Stimulated activated naive CD4-positive, alpha-beta T cell (primary cell): ENCODE data around the gene BMAL2.

Experiments
- DNase-seq, 6 experiments: peaks; one replicate each; lab custom pipeline; 2025; lab: John Stamatoyannopoulos, UW

Gene BMAL2, protein sequence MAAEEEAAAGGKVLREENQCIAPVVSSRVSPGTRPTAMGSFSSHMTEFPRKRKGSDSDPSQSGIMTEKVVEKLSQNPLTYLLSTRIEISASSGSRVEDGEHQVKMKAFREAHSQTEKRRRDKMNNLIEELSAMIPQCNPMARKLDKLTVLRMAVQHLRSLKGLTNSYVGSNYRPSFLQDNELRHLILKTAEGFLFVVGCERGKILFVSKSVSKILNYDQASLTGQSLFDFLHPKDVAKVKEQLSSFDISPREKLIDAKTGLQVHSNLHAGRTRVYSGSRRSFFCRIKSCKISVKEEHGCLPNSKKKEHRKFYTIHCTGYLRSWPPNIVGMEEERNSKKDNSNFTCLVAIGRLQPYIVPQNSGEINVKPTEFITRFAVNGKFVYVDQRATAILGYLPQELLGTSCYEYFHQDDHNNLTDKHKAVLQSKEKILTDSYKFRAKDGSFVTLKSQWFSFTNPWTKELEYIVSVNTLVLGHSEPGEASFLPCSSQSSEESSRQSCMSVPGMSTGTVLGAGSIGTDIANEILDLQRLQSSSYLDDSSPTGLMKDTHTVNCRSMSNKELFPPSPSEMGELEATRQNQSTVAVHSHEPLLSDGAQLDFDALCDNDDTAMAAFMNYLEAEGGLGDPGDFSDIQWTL

DNA sequence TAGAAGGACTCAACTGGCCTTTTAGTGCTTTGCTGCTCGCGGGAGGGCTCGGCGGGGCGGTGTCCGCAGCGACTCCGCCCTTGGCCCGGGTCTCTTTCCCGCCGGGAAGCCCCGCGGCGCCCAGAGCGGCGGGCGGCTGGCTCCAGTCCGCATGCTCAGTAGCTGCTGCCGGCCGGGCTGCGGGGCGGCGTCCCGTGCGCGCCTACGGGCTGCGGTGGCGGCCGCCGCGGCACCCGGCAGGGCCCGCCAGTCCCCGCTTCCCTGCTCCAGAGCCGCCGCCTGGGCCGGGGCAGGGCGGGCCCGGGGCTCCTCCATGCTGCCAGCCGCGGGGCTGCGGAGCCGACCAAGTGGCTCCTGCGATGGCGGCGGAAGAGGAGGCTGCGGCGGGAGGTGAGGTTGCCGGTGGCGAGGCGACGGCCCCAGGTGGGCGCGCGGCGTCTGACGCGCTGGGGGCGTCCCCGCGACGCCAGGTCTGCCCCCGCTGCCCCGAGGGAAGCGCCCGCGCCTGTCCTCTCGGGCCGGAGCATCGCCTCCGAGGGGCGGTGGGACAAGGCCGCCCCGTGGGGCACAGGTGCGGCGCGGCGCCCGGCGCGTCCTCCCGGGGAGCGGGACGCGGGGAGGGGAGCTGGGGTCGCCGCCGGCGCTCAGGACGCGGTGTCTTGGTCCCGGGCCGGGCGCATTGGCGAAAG is at the start of gene BMAL2:
Gene BMAL2, plus strand, starts transcription at position 123 of the 689 bp plus-strand sequence. Its CDS starts 237 bp downstream, at position 360.
- peak in 2 of 6 experiments; percentile 9 to 28 for DNase-seq

DNA sequence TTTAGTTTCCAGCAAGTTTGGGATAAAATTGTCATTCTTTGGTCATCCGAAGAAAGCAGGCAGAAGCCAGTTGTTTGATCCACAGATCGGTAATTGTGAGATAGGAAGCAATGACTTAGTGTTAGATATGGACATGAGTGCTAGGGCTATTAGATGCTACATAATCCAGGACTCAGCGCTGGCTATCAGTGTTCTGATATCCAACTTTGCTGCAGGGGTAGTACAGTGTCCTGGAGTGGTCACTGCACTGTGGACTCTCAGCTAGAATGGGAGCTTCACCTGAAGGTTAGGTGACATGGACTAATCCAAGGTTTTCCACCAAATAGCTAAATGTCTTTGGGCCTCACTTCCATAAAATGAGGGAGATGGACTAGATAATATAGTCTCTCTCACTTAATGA is 48.6 kb upstream of the BMAL2 start:
- no peak for DNase-seq

DNA sequence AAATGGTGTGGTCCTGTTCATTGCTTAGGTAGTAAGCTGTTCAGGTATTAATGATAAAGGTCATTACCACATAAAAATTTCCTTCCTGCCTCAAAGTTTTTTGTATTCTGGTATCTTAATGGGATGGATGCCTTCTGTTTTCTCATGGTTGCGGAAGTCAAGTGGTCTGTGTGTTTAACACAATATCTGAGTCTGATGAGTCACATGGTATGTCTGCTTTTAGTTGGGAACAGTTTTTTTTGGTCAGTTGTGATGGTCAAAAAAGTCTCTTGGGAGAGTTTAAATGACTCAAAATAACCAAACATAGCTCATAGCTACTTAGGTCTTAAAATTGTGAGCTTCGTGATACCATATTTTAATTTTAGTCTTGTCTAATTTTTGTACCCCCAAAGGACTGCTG is 47.9 kb upstream of the BMAL2 start:
- DNase-seq, result no peak

DNA sequence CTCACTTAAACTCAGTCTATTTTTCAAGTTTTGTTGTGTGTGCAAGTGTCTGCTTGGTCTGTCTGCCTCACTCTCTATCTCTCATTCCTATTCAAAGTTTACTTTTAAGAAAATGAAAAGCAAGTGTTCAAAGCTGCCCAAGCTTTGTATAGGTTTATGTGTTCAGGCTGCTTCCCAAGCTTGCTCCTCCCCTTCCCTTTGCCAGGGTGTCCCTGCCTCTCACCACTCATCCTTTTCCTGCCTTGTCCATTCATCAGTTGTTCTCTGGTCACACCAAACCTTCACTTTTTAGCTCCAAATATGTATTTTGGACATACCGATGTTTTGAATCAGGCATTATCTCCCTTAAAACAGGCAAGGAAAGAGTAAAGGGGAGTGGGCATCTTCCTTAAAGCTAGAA is 47.2 kb upstream of the BMAL2 start:
- no peak for DNase-seq

DNA sequence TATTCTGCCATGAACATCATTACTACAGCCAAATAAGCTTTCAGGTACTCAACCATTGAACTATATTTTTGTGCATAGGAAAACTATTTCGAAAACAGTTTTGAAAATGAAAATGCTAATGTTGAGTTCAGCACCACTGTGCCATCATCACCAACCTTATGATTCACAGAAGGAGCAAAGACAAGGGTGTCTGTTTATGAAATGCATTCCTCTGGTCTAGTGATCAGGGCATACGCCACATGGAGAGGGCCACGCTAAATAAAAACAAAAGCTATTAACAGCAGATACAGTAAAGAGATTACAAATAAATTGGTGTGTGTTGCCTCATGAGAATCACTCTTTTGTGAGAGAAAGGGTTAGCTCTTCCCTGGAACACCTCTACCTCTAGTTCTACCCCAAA is 43.2 kb upstream of the BMAL2 start:
- no peak for DNase-seq

DNA sequence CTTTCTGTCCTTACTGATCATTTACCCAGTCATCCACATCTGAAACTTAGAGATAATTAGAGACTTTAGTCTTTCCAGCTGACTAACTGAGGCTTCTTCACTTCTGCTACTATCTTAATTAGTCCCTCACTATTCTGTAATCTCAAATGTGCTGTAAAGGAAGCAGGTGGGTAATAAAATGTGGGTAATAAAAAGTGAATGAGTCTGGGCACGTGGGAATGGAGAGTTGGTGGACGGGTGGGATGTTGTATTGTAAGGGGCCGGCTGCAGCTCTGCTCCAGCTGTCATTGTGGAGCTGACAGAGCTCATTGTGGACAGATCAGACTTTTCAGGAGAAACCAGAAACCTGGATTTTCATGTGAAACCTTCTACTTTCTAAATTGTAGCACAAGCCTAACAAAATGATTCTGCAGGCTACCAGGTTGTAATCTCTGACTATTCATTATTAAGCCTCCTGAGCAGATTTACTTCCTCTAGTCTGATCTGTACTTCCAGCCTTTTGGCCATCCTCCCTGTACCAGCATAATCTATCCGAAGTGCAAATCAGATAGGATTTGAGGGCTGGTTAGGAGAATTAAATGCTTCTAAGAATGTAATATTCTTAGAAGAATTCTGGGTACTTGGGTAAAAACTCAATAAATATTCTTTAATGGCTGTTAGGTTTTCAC is 42.0 kb upstream of the BMAL2 start:
- DNase-seq, result no peak

DNA sequence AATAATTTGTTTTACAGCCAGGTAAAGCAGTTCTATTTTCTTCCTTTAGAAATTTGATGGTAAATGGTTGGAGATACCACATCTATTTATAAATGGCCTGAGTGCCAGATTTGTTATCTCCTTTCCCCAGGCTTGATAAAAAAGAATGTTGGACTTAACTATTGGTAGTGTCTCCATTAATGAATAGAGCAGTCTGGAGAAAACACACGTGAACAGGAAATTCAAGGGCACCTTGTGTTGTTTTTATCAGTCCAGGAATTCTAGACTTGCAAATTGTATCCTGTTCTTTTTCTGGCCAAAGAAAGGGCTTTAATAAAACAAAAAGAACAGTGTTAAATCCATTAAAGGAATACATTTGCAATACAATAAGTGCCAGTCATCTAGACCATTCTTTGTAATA is 40.8 kb upstream of the BMAL2 start:
- no peak for DNase-seq

DNA sequence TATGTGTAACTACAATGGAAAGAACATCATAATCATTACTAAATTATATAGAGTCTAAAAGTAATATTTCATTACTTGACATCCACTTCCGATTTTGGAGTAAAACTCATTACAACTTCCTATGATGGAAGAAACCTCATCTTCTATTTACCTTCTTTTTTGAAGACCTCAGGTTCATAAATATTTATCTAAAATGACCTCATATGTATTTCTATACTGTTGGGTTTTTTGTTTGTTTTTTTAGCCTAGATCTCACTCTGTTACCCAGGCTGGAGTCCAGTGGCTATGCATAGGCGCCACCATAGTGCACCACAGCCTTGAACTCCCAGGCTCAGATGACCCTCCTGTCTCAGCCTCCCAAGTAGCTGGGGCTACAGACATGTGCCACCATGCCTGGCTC is 39.9 kb upstream of the BMAL2 start:
- no peak for DNase-seq

DNA sequence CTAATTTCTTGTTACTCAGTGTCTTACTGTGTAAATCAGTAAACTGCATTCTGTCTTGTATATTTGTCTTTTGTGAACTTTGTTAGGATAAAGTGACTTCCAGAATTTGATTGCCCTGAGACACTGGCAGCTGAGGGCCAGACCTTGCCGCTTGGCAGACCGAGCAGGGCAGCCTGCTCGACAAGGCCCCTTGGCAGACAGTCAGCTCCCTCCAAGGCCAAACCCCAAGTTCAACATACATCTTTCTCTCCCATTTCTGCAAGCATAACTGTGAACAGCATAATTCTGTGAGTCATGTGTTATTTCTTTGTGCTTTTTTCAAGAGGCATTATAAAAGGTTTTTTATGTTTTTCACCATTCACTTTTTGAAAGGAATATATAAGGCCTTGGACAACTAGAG is 39.2 kb upstream of the BMAL2 start:
- no peak for DNase-seq

DNA sequence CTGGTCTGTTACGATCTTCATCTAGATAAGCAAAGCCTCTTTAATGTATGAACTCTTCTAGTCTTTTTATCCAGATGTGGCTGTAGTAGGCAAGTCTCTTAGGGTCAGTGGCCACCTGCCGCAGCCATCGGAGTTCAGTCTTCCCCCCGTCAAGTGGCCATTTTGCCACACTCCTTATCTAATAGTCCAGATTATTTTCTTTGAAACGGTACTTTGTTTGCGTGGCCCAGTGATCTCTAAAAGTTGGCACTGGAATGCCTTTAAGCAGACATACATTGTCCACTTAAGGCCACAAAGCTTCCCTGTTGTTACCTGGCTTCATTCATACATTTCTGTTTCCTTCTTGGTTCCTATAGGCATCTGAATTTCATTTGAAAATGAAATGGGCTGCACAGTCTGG is 36.0 kb upstream of the BMAL2 start:
- DNase-seq, result no peak

DNA sequence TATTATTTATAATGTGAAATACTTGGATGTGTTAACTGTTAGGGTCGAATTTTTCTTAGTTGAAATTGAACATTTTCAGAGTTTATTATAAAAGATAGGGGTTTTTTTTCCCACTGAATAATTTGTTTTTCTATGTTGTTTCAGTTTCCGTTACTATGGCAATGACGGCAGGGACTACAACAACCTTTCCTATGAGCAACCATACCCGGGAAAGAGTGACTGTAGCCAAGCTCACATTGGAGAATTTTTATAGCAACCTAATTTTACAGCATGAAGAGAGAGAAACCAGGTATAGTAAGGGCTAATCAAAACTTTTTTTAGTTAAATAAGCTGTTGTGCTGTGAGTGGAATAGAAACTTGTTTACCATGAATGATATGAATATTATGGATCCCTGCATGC is 35.1 kb upstream of the BMAL2 start:
- DNase-seq, result no peak

DNA sequence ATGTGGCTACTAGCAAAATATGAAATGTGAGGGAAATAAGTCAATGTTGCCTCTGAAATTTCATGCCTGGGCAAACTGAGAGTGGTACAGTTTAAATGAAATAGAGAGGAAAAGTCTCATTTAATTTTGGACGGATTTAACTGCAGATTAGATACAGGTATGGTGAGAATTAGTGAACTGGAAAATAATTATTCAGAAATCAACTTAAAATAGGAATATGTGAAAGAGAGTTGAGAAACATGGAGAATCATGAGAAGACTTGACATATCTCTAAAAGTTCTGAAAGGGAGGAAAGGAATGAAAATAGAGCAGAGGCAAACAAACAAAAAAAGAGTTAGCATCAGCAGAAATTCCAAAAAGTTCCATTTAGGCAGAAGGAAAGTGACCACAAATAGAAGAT is 33.5 kb upstream of the BMAL2 start:
- no peak for DNase-seq

DNA sequence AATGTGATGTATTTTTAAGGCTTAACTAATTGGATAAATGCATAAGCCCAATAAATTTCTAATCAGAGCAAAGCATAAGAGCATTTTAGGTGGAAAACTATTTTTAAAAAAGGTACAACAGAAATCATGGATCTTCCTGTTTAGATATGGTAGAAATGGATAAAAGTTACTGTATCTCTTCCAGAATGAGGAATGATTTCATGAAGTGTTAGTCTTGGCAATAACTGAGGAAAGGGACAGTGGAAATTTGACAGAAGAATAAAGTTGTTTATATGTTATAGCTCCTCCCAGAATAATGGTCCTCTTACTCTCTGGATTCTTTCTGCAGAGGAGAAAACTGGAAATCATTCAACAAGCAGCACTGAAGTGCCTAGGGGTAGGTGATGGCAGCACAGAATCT is 32.4 kb upstream of the BMAL2 start:
- no peak for DNase-seq

DNA sequence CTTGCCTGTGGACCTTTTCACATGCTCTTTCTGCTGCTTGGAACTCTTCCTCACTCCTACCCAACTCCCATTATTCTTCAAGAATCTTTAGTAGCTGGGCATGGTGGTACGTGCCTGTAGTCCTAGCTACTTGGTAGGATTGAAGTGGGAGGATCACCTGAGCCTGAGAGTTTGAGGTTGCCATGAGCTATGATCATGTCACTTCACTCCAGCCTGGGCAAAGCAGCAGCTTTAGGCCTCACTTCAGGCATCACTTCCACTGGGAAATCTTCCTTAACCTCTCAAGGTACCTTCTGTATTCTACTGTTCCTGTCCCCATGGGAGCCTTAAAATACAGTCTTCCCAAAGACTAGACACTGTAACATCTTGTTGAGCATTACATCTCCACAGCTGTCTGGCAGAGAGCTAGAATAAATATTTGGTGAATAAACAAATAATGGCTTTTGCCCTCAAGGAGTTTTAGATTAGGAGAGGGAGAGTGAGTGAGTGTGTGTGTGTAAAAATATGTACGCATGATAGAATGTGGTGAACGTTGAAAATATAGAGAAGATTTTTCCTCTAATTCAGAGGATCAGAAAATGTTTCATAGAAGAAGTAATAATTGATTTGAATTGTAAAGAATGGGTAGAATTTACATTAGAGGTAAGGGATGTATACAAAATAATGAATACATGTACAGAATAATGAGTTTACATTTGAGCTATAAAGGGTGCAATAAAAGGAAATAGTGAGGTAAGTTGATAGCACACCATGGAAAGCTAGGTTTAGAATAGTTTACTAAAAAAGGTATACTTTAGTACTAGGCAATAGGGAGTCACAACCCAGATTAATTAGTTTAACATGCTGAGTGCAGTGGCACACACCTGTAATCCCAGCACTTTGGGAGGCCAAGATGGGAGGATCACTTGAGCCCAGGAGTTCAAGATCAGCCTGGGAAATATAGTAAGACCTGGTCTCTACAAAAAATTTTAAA is 29.2 kb upstream of the BMAL2 start:
- no peak for DNase-seq

DNA sequence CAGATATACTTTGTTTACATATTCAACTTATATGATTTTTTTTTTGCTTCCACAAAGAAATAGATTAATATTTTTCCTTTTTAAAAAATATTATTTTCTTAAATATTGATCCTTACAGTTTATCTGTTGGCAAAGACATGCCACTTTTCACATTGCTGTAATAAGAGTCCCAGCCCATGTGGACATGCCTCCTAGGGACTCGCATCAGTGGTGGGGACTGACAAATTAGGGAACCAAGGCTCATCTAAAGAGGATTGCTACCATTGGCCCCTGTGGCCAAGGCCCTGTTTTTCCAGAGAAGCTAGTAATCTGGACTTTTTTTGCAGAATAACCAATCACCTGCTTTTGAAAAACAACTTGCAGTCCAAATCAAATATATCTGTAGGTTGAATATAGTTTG is 27.8 kb upstream of the BMAL2 start:
- no peak for DNase-seq

DNA sequence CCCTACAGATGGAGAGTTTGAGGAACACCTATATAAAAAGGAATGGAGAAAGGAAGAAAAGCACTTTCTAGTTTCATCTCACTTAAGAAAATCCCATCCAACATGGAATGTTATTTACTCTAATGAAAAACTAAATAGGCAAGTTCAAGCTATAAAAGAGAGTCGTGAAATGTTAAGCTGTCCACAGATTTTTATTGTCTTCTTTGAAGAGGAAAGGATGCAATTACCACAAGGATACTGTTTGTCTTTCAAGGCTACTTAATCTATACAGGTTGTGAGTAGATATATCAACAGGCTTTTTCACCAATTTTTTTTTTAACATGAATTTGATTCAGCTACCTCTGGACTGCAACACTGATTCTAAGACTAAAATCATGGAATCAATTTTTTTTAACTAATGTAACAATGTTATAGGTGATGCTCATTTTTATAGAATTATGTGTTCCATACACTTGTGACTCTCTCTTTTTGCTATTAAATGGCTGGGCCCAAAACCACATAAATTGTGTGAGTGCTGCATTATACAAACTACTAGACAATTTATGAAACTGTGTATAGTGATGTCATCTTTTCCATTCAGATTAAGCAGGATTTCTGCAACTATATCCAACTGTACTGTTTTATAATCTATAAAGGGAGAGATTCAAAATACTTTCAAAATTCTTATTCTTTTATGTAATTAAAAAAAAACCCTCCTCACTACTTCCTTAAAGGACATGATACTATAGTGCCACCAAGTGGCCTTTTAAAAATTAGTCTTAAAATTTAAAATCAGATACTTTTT is 26.8 kb upstream of the BMAL2 start:
- peak in 3 of 6 experiments; percentile 18 to 54 (median 44) for DNase-seq

DNA sequence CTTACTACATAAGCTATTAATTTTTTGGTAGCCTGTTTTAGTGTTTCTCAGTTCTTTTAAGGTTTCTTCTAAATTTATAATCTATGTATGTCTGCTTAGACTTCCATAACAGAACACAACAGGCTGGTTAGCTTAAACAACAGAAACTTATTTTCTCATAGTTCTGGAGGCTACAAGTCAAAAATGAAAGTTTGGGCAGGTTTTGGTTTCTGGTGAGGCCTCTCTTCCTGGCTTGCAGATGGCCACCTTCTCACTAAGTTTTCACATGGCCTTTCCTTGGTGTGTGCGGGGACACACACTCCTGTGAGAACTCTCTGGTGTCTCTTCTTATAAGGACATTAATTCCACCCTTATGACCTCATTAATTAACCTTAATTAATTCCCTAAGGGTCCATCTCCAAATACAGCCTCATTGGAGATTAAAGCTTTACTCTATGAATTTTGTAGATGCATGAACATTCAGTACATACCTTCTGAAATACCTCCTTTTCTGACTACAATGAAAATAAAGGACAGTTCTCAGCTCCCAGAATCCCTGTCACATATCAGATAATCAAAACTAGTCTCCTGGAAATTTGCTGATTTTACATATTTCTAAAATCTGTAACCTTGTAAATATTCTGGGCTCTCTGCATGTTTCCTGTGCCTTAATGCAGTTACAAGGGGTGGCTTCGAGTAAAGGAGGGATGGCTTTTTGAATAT is 23.2 kb upstream of the BMAL2 start:
- DNase-seq, result no peak

DNA sequence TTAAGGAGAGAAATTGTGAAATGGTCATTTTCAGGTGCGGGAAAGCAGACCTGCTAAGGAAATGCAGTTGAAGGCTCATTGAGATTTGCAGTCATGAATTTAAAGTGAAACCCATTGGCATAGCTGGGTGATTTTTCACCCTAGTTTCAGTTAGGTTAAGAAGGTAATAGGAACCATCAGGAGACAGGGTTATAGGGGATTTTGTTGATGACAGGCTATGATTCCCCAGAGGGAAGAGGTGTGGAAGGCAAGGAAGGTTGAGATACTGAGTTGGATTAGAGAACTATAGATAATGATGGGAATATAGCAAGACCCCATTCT is 22.7 kb upstream of the BMAL2 start:
- DNase-seq, result no peak

DNA sequence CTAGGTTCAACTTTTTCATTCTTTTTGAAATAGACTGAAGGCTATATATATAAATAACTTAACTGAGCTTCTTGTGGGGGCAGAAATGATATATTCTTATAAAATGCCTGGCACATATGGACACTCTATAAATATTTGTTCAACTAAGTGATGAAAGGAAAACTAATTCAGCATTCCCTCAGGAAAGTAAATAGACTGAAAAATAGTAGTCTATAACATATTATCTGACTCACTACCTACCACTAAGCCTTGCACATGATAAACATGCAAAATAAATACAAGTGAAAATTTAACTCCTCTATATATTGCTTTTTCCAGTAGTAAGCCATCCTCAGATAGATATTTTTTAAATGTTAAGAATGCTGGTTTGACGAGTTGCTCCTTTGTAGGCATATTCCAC is 15.7 kb upstream of the BMAL2 start:
- DNase-seq, result no peak

DNA sequence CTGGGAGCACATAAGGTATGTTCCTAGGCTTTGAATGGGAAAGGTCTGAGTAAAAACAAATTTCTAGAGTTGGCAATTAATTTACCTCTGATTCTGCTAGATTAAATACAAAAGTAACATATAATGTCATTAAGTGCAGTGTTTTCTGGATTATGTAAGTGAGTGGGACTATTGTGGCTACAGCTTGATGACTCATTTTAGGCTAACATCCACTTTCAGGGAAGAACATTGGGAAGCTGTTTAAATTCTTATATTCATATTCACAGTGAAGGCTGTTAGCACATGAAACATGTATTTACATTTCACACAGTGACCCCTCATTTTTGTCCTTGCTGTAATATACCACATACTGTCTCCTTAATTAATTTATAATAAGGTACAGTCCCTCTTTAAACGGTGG is 13.2 kb upstream of the BMAL2 start:
- no peak for DNase-seq
